Uterus (tissue), 4 donors: Measurements from ENCODE around the gene SPOPL. TPM values are rescaled to one million over a fixed set of nuclear protein-coding genes. Genes with fewer than 3 reads are reported as not detected.

Source experiments
- DNase-seq, 2 donors: peaks; one replicate each; pipeline ENCODE4 v3.0.0-alpha.2; 2019 to 2020
- H3K27ac ChIP-seq, 2 donors: fragments of 200-600 bp; sonication (generic); 1 replicate in 1 of 2; 2 replicates in 1 of 2; pipeline ENCODE4 v1.5.1; 2016 to 2018
- H3K27me3 ChIP-seq, 2 donors: fragments of 200-600 bp; sonication (generic); one replicate each; pipeline ENCODE4 v1.5.1; 2018 to 2019; ENCODE audit warnings: control low read depth in 1 of 2
- H3K36me3 ChIP-seq, 2 donors: fragments of 200-600 bp; sonication (generic); one replicate each; pipeline ENCODE4 v1.5.1; 2019; ENCODE audit warnings: control low read depth in 1 of 2
- H3K4me1 ChIP-seq, 2 donors: fragments of 200-600 bp; sonication (generic); one replicate each; pipeline ENCODE4 v1.5.1; 2018 to 2019; ENCODE audit warnings: control low read depth in 1 of 2
- H3K4me3 ChIP-seq, 2 donors: fragments of 200-600 bp; sonication (generic); 1 replicate in 1 of 2; 2 replicates in 1 of 2; pipeline ENCODE4 v1.5.1; 2018 to 2019; ENCODE audit warnings: mild to moderate bottlenecking in 1 of 2
- H3K9me3 ChIP-seq, 2 donors: fragments of 200-600 bp; sonication (generic); one replicate each; pipeline ENCODE4 v1.5.1; 2019; ENCODE audit warnings: control low read depth in 1 of 2
- CTCF ChIP-seq, 4 experiments: fragments of 200-600 bp in 2 of 4; fragments of 450-650 bp in 2 of 4; sonication (generic) in 2 of 4; IDR thresholded peaks; one replicate each; pipeline ENCODE4 v1.5.1; 2016 to 2019; ENCODE audit warnings: antibody characterized with exemption in 4 of 4, mild to moderate bottlenecking in 2 of 4, moderate library complexity in 1 of 4
- POLR2A ChIP-seq, 2 donors: fragments of 450-650 bp; IDR thresholded peaks; one replicate each; pipeline ENCODE4 v1.6.1; 2016; ENCODE audit warnings: antibody characterized with exemption in 2 of 2, mild to moderate bottlenecking in 1 of 2, moderate library complexity in 1 of 2
- intact Hi-C: fragments of 100-400 bp; cut with DNase I; formaldehyde crosslinking; loops from one replicate; pipeline ENCODE4 v1.15.1; 2023; ENCODE audit warnings: low total_unique reads
- total RNA-seq, 4 donors: library from RNA; depleted of rRNA in 3 of 4; stranded (reverse); fragments of >200 nt in 3 of 4; gene quantifications; one replicate each; pipeline versions ENCODE4 v1.1.0 to v1.2.4, GENCODE V29; 2014 to 2023
- donor health status: DM: yes; HTN: yes; CAD: no.

Gene SPOPL
- total RNA-seq, 4 donors from 2014 or later, result 19.2 to 40.6 (median 26.8) TPM

DNA sequence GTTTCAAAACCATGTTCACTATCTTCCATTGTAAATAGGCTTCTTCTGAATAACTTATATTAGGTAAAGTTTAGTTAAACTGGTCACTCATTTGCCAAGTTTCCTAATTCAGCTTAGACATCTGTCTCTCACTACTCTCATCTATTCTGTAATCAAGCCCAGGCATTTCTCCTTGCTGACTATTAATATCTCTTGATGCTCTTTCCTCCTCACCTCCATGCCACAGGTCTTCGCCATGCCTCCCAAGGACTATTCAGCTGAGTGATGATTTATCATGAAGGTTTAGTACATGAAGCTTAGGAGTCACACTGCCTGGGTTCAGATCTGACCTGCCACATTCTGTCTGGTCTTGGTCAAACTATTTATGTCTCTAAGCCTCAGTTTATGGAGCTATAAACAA is 115.5 kb downstream of the SPOPL start:
- Histone ChIP-seq H3K4me1 (no peaks in the 10 kb centered on the region), H3K27ac (no peak overlapping the region), H3K9me3 (no peaks in the 10 kb centered on the region), H3K4me3 (no peak overlapping the region), H3K36me3 (no peaks in the 10 kb centered on the region), H3K27me3 (no peaks in the 10 kb centered on the region)
- TF ChIP-seq CTCF (IDR thresholded peaks at IDR 0.05), result no peak
- no peak for TF ChIP-seq POLR2A (IDR thresholded peaks at IDR 0.05)
- intact Hi-C loops, result no loop called here
- no peak for DNase-seq

- H3K4me1 ChIP-seq, result no peaks in the 10 kb centered on the region
- intact Hi-C loops, result no loop called here
Observed at GRCh38 chr2:138618971-138619370, 117.4 kb downstream of the SPOPL start.

DNA sequence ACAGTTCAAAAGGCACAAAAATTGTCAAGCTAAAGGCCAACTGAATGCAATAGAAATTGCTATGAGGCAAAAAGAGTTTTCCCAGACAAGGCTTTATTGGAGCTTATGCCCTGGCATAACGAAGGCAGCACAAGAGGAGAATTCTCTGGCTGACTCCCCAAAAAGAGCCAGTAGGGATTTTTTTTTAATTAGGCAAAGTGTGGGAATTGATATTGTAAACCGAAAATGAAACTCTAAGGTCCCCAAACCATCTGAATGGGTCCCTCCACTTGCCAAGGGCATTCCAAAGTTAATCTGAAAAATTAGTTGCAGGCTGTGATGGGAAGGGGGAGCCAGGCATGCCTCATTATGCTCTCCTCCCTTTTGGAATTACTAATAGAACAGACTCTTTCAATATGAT is 118.9 kb downstream of the SPOPL start:
- TF ChIP-seq CTCF (IDR thresholded peaks at IDR 0.05), result no peak
- TF ChIP-seq POLR2A (IDR thresholded peaks at IDR 0.05), result no peak
- intact Hi-C loops, result no loop called here
- H3K36me3 ChIP-seq, result no peaks in the 10 kb centered on the region
- no peaks in the 10 kb centered on the region for H3K27me3 ChIP-seq
- no peak for DNase-seq
- H3K4me3 ChIP-seq, result no peak overlapping the region
- H3K4me1 ChIP-seq, result no peaks in the 10 kb centered on the region
- no peaks in the 10 kb centered on the region for H3K9me3 ChIP-seq
- H3K27ac ChIP-seq, result no peak overlapping the region

More at GRCh38 chr2:138618971-138619370, 117.4 kb downstream of the SPOPL start:
- H3K27ac ChIP-seq, result no peak overlapping the region
- DNase-seq, result no peak
- H3K27me3 ChIP-seq, result no peaks in the 10 kb centered on the region
- no peak for TF ChIP-seq POLR2A (IDR thresholded peaks at IDR 0.05)
- H3K9me3 ChIP-seq, result no peaks in the 10 kb centered on the region
- H3K36me3 ChIP-seq, result no peaks in the 10 kb centered on the region
- no peak overlapping the region for H3K4me3 ChIP-seq

GRCh38 chr2:138621139-138621538 is 119.6 kb downstream of the SPOPL start:
- Histone ChIP-seq H3K4me1 (no peaks in the 10 kb centered on the region), H3K27me3 (no peaks in the 10 kb centered on the region), H3K27ac (no peak overlapping the region), H3K4me3 (no peak overlapping the region), H3K9me3 (no peaks in the 10 kb centered on the region), H3K36me3 (no peaks in the 10 kb centered on the region)
- DNase-seq, result no peak
- TF ChIP-seq CTCF (IDR thresholded peaks at IDR 0.05), result no peak
- TF ChIP-seq POLR2A (IDR thresholded peaks at IDR 0.05), result no peak
- intact Hi-C loops, result no loop called here

DNA sequence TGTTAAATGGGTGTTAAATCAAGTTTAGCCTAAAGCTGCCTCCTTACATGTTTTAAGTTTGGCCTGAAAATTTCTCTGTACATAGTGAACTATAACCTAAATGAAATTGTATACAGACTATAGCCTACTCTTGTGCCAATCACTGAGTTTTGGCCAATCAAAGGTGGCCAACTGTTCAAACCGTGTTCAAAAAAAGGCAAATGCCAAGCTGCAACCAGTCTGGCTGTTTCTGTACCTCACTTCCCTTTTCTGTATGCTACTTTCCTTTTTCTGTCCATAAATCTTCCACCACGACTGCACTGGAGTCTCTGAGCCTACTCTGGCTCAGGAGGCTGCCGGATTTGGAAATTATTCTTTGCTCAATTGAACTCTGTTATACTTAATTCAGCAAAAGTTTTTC is 121.0 kb downstream of the SPOPL start:
- no peak overlapping the region for H3K4me3 ChIP-seq
- DNase-seq, result no peak
- H3K27ac ChIP-seq, result no peak overlapping the region
- H3K4me1 ChIP-seq, result no peaks in the 10 kb centered on the region
- intact Hi-C loops, result no loop called here
- no peaks in the 10 kb centered on the region for H3K27me3 ChIP-seq
- no peaks in the 10 kb centered on the region for H3K9me3 ChIP-seq
- no peak for TF ChIP-seq POLR2A (IDR thresholded peaks at IDR 0.05)
- no peak for TF ChIP-seq CTCF (IDR thresholded peaks at IDR 0.05)
- H3K36me3 ChIP-seq, result no peaks in the 10 kb centered on the region
